Measurements from ENCODE around the gene MRPL54. TPM values are rescaled to one million over a fixed set of nuclear protein-coding genes. Genes with fewer than 3 reads are reported as not detected.
A peak's percentile ranks its signal among the peaks of the same experiment; 100 is the strongest.

The MRPL54 gene
- total RNA-seq, 3 donors from 2014 or later (not counting 1 experiment from before 2014, with no cell fraction given), result 54.1 to 60.5 (median 55.5) TPM

DNA sequence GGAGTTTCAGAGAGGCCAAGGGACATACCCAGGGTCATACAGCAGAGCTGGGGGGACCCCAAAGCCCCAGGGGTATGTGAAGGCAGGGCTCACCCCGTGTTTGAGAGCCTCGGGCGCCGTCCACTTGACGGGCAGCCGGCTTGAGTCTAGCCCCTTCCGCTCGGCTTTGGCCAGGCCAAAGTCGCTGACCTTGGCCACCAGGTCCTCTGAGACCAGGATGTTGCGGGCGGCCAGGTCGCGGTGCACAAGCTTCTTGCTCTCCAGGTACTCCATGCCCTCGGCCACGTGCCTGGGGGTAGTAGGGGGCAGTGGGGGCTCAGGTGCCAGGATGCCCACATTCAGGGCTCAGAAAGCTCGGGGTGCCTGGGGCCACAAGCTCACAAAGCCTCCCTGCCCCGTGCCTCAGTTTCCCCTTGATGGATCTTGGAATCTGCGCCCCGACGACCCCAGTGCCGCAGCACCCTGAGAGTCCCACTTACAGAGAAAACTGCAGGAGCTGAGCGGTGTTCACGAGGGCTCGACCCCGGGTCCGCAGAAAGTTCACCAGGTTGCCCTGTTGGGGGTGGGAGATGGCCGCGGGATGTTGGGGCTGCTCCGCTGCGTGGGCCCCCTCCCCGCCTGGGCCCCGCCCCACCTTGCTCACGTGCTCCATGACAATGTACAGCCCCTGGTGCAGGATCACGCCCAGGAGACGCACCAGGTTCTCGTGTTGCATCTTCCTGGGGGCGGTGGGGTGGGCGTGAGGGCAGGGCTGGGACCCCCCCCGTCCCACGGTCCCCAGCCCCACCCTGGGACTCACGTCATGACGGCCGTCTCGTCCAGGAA lies 16.6 kb downstream of the MRPL54 start:
- Mint-ChIP-seq H3K27ac (peak overlapping the region in 1 of 2 donors; percentile 36), H3K4me1 (peaks cover 11 to 41% of the 10 kb centered on the region in 2 donors), H3K4me3 (no peak overlapping the region), H3K27me3 (ENCODE audit: low read depth in 2 of 2) (no peaks in the 10 kb centered on the region), H3K36me3 (peaks cover 8% of the 10 kb centered on the region), H3K9me3 (peaks cover 3 to 5% of the 10 kb centered on the region in 2 donors)
- no peak overlapping the region for H3K27ac ChIP-seq (ENCODE audit: low read length)
- no peaks in the 10 kb centered on the region for H3K27me3 ChIP-seq (ENCODE audit: control insufficient read depth, insufficient read depth, low read length)
- H3K4me3 ChIP-seq (ENCODE audit: low read length), result no peak overlapping the region
- TF ChIP-seq, protein P1, sequence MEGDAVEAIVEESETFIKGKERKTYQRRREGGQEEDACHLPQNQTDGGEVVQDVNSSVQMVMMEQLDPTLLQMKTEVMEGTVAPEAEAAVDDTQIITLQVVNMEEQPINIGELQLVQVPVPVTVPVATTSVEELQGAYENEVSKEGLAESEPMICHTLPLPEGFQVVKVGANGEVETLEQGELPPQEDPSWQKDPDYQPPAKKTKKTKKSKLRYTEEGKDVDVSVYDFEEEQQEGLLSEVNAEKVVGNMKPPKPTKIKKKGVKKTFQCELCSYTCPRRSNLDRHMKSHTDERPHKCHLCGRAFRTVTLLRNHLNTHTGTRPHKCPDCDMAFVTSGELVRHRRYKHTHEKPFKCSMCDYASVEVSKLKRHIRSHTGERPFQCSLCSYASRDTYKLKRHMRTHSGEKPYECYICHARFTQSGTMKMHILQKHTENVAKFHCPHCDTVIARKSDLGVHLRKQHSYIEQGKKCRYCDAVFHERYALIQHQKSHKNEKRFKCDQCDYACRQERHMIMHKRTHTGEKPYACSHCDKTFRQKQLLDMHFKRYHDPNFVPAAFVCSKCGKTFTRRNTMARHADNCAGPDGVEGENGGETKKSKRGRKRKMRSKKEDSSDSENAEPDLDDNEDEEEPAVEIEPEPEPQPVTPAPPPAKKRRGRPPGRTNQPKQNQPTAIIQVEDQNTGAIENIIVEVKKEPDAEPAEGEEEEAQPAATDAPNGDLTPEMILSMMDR (IDR thresholded peaks at IDR 0.05), result no peak
- ATAC-seq (no peak), DNase-seq (no peak)
- peaks cover 26% of the 10 kb centered on the region for H3K4me1 ChIP-seq (ENCODE audit: control insufficient read depth, insufficient read depth, low read length)
- WGBS (ENCODE audit: insufficient coverage), result 89% methylated on average over 44 of the region's 44 CpGs
- H3K9me3 ChIP-seq (ENCODE audit: control insufficient read depth, insufficient read depth, low read length), result peaks cover 20% of the 10 kb centered on the region
- peaks cover 54% of the 10 kb centered on the region for H3K36me3 ChIP-seq (ENCODE audit: control insufficient read depth, insufficient read depth, low read length)
- intact Hi-C loops (cut with micrococcal nuclease), result no loop called here

DNA sequence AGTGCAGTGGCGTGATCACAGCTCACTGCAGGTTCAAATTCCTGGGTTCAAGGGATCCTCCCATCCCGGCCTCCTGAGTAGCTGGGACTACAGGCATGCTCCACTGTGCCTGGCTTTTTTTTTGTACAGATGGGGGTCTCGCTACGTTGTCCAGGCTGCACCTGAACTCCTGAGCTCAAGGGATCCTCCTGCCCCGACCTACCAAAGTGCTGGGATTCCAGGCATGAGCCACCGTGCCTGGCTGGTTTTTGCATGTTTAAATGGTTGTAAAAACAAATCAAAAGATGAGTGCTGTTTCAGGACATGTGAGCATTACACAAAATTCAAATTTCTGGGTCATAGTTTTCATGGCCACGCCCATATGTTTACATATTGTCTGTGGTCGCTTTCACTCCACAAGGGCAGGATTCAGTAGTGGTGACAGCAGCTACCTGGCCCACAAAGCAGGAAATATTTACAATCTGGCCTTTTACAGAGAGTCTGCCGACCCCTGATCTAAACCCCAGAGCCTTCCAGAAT lies 18.4 kb downstream of the MRPL54 start:
- Histone ChIP-seq H3K9me3 (ENCODE audit: control insufficient read depth, insufficient read depth, low read length) (peaks cover 20% of the 10 kb centered on the region), H3K4me1 (ENCODE audit: control insufficient read depth, insufficient read depth, low read length) (peaks cover 38% of the 10 kb centered on the region), H3K36me3 (ENCODE audit: control insufficient read depth, insufficient read depth, low read length) (peaks cover 57% of the 10 kb centered on the region), H3K27me3 (ENCODE audit: control insufficient read depth, insufficient read depth, low read length) (no peaks in the 10 kb centered on the region), H3K27ac (ENCODE audit: low read length) (no peak overlapping the region), H3K4me3 (ENCODE audit: low read length) (no peak overlapping the region)
- Mint-ChIP-seq H3K27me3 (ENCODE audit: low read depth in 2 of 2) (no peaks in the 10 kb centered on the region), H3K4me1 (peaks cover 18 to 48% of the 10 kb centered on the region in 2 donors), H3K27ac (peak overlapping the region; percentile 36 to 89), H3K36me3 (peaks cover 8% of the 10 kb centered on the region), H3K9me3 (peaks cover 3 to 5% of the 10 kb centered on the region in 2 donors), H3K4me3 (no peak overlapping the region)
- ATAC-seq (no peak), DNase-seq (peak in 1 of 2 donors; percentile 24)
- TF ChIP-seq, protein P1 (IDR thresholded peaks at IDR 0.05), result no peak
- WGBS (ENCODE audit: insufficient coverage), result 86% methylated on average over 9 of the region's 9 CpGs
- intact Hi-C loops (cut with micrococcal nuclease), result loop anchor here (10.0 kb wide), 1 partner anchor 204 kb away; the partner anchor contains the start of gene EEF2

DNA sequence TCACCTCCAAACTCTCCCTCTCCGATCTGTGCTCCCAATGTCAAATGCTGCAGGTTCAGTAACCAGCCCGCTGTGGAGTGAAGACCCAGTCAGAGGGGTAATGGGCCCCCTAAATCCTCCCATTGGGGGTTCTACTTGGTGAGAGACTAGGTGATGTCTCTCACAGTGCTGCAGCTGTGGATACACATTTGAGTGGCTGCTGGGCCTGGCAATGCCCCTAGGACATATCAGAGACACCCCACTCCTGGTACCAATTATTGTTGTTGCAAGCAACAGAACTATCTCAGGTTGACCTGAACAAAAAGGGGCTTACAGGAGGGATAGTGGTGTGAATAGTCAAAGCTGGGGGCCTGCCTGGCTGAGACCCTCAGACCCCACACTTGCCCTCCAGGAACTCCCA lies 19.1 kb downstream of the MRPL54 start:
- TF ChIP-seq, protein P1 (IDR thresholded peaks at IDR 0.05), result no peak
- Histone ChIP-seq H3K9me3 (ENCODE audit: control insufficient read depth, insufficient read depth, low read length) (peaks cover 20% of the 10 kb centered on the region), H3K27me3 (ENCODE audit: control insufficient read depth, insufficient read depth, low read length) (no peaks in the 10 kb centered on the region), H3K4me3 (ENCODE audit: low read length) (no peak overlapping the region), H3K27ac (ENCODE audit: low read length) (no peak overlapping the region), H3K4me1 (ENCODE audit: control insufficient read depth, insufficient read depth, low read length) (peaks cover 38% of the 10 kb centered on the region), H3K36me3 (ENCODE audit: control insufficient read depth, insufficient read depth, low read length) (peaks cover 57% of the 10 kb centered on the region)
- intact Hi-C loops (cut with micrococcal nuclease), result loop anchor here (10.0 kb wide), 1 partner anchor 203 kb away; the partner anchor contains the start of gene EEF2
- DNase-seq (no peak), ATAC-seq (no peak)
- H3K4me3 Mint-ChIP-seq, result no peak overlapping the region
- peaks cover 3 to 5% of the 10 kb centered on the region in 2 donors for H3K9me3 Mint-ChIP-seq
- no peaks in the 10 kb centered on the region for H3K27me3 Mint-ChIP-seq (ENCODE audit: low read depth in 2 of 2)
- peaks cover 18 to 41% of the 10 kb centered on the region in 2 donors for H3K4me1 Mint-ChIP-seq
- WGBS (ENCODE audit: insufficient coverage), result 96% methylated on average over 2 of the region's 2 CpGs
- peak overlapping the region; percentile 36 to 89 for H3K27ac Mint-ChIP-seq
- peaks cover 8% of the 10 kb centered on the region for H3K36me3 Mint-ChIP-seq
